MM.1S (cell line): Measurements from ENCODE around the gene ARL6IP6.

Experiments used
- DNase-seq: peaks from one replicate; pipeline ENCODE4 v3.0.0-alpha.2; 2015
- H2AFZ ChIP-seq: fragments of 300-600 bp; sonication (generic); 2 replicates; pipeline ENCODE4 v1.6.0; 2016; ENCODE audit warnings: antibody characterized with exemption, low read length
- H3F3A ChIP-seq: fragments of 300-600 bp; sonication (generic); 2 replicates; pipeline ENCODE4 v1.6.1; 2016; ENCODE audit warnings: mild to moderate bottlenecking, antibody characterized with exemption, low read length, moderate library complexity, mixed read lengths; ENCODE audit not compliant: insufficient read depth
- H3K27ac ChIP-seq: fragments of 300-600 bp; sonication (generic); 2 replicates; pipeline ENCODE4 v1.5.1; 2016; ENCODE audit warnings: mild to moderate bottlenecking, low read length
- H3K27me3 ChIP-seq: fragments of 300-600 bp; sonication (generic); replicated peaks from 2 replicates; pipeline ENCODE4 v1.6.0; 2016; ENCODE audit warnings: low read length; ENCODE audit not compliant: insufficient read depth
- H3K36me3 ChIP-seq: fragments of 300-600 bp; sonication (generic); replicated peaks from 2 replicates; pipeline ENCODE4 v1.6.1; 2016; ENCODE audit warnings: mild to moderate bottlenecking, low read length, mixed read lengths; ENCODE audit not compliant: insufficient read depth
- H3K4me1 ChIP-seq: fragments of 300-600 bp; sonication (generic); 2 replicates; pipeline ENCODE4 v1.6.1; 2016; ENCODE audit warnings: low read length, mixed read lengths
- H3K4me2 ChIP-seq: fragments of 300-600 bp; sonication (generic); 2 replicates; pipeline ENCODE4 v1.6.0; 2016; ENCODE audit warnings: low read depth, low read length
- H3K4me3 ChIP-seq: fragments of 300-600 bp; sonication (generic); 2 replicates; pipeline ENCODE4 v1.5.1; 2016; ENCODE audit warnings: low read length, mixed read lengths
- H3K79me2 ChIP-seq: fragments of 300-600 bp; sonication (generic); 2 replicates; pipeline ENCODE4 v1.6.1; 2016; ENCODE audit warnings: mixed run types, low read length, mixed read lengths
- H3K9ac ChIP-seq: fragments of 300-600 bp; sonication (generic); 2 replicates; pipeline ENCODE4 v1.6.1; 2016; ENCODE audit warnings: low read length, mixed read lengths
- H3K9me2 ChIP-seq: fragments of 300-600 bp; sonication (generic); replicated peaks from 2 replicates; pipeline ENCODE4 v1.6.1; 2016; ENCODE audit warnings: mild to moderate bottlenecking, low read length, mixed read lengths; ENCODE audit not compliant: insufficient read depth
- H3K9me3 ChIP-seq: fragments of 300-600 bp; sonication (generic); replicated peaks from 2 replicates; pipeline ENCODE4 v1.6.1; 2016; ENCODE audit warnings: mild to moderate bottlenecking, low read length, mixed read lengths; ENCODE audit not compliant: insufficient read depth
- H4K20me1 ChIP-seq: fragments of 300-600 bp; sonication (generic); 2 replicates; pipeline ENCODE4 v1.6.1; 2016; ENCODE audit warnings: mild to moderate bottlenecking, low read length, moderate library complexity, mixed read lengths; ENCODE audit not compliant: insufficient read depth
- EZH2 ChIP-seq: fragments of 300-600 bp; sonication (generic); optimal IDR thresholded peaks from 2 replicates; pipeline ENCODE3; 2017; ENCODE audit warnings: low read depth, mild to moderate bottlenecking, antibody characterized with exemption, low read length, mixed read lengths
- EZH2phosphoT487 ChIP-seq: fragments of 300-600 bp; sonication (generic); IDR thresholded peaks from 2 replicates; pipeline ENCODE4 v1.6.1; 2018; ENCODE audit warnings: antibody characterized with exemption, low read length
- TF ChIP-seq, protein P1 (sequence below): fragments of 300-600 bp; sonication (generic); IDR thresholded peaks from 2 replicates; pipeline ENCODE4 v1.5.1; 2016; ENCODE audit warnings: antibody characterized with exemption, low read length, mixed read lengths

Gene ARL6IP6

DNA sequence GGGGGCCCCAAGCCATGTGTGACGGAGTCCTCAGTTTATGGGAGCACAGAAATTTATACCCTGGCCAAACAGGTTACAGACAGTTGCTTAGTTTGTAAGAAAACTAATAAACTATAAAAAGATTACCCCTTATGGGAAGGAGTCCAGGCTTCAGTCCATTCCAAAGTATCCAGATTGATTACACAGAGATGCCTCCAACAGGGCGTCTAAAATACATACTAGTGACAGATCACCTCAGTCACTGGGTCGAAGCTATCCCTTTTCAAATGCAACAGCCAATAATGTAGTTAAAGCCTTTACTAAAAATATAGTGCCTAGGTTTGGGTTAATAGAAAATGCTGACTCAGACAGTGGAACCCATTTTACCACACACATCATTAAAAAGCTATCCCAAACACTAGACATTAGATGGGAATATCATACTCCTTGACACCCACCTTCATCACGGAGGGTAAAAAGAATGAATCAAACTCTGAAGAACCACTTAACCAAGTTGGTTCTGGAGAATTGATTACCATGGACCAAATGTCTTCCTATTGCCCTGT, 11.9 kb upstream of the ARL6IP6 start:
- no peak overlapping the region for H3K9ac ChIP-seq
- DNase-seq, result no peak
- no peak overlapping the region for H3K27ac ChIP-seq
- H3K4me1 ChIP-seq, result no peaks in the 10 kb centered on the region
- H3K4me2 ChIP-seq, result no peak overlapping the region
- H3K36me3 ChIP-seq, result peaks cover 15% of the 10 kb centered on the region; the same call in 1 of the 2 replicates
- no peaks in the 10 kb centered on the region for H3K9me2 ChIP-seq
- H3K4me3 ChIP-seq, result no peak overlapping the region
- H4K20me1 ChIP-seq, result peaks cover 56% of the 10 kb centered on the region
- H3K9me3 ChIP-seq, result no peaks in the 10 kb centered on the region
- no peaks in the 10 kb centered on the region for H3F3A ChIP-seq
- TF ChIP-seq EZH2 (no peak), EZH2phosphoT487 (no peak)
- TF ChIP-seq, protein P1, sequence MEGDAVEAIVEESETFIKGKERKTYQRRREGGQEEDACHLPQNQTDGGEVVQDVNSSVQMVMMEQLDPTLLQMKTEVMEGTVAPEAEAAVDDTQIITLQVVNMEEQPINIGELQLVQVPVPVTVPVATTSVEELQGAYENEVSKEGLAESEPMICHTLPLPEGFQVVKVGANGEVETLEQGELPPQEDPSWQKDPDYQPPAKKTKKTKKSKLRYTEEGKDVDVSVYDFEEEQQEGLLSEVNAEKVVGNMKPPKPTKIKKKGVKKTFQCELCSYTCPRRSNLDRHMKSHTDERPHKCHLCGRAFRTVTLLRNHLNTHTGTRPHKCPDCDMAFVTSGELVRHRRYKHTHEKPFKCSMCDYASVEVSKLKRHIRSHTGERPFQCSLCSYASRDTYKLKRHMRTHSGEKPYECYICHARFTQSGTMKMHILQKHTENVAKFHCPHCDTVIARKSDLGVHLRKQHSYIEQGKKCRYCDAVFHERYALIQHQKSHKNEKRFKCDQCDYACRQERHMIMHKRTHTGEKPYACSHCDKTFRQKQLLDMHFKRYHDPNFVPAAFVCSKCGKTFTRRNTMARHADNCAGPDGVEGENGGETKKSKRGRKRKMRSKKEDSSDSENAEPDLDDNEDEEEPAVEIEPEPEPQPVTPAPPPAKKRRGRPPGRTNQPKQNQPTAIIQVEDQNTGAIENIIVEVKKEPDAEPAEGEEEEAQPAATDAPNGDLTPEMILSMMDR, result no peak
- no peaks in the 10 kb centered on the region for H3K27me3 ChIP-seq
- no peak overlapping the region for H2AFZ ChIP-seq
- peaks cover 100% of the 10 kb centered on the region for H3K79me2 ChIP-seq

DNA sequence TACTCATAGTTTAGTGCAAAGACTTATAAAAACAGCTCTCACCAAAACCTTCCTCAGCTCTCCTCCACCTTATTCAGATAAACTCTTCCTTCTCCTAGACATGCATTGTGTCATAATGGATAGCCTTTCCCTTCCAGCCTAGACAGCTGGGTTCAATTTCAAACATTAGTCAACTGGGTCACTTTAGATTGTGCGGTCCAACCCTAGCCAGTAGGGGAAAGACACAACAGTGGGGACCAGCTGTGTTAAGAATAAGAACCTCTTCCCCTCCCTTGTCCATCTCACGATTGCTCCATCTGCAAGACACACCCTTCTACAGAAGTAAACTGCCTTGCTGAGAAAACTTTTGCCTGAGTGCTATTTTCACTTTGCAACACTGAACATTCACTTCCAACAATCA, 9.7 kb upstream of the ARL6IP6 start:
- Histone ChIP-seq H3K27ac (no peak overlapping the region), H3K9me3 (no peaks in the 10 kb centered on the region), H4K20me1 (peaks cover 41% of the 10 kb centered on the region)

DNA sequence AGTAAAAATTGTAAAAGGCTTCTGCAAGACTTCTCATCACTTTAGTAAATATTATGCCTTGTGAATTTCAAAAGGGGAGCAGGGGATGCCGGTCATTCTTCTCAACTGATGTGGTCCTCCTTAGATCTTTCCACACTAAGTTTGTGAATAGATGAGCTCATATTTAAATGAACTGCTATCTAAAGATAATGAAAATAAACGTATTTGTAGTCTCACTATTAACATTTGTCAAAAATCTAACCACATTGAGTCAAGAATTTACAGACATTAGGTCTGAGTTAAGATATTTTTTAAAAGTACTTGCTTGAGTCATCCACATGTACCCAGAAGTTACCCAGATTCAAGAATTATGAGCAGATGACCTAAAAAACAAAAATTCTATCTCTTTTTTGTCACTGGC, 7.7 kb upstream of the ARL6IP6 start:
- H3K79me2 ChIP-seq, result peaks cover 100% of the 10 kb centered on the region
- no peaks in the 10 kb centered on the region for H3F3A ChIP-seq
- no peak overlapping the region for H3K27ac ChIP-seq
- H3K9ac ChIP-seq, result no peak overlapping the region
- TF ChIP-seq, protein P1, result no peak
- TF ChIP-seq EZH2 (no peak), EZH2phosphoT487 (no peak)
- H3K36me3 ChIP-seq, result peaks cover 33% of the 10 kb centered on the region
- peaks cover 33% of the 10 kb centered on the region for H4K20me1 ChIP-seq
- H3K4me3 ChIP-seq, result no peak overlapping the region
- no peaks in the 10 kb centered on the region for H3K9me2 ChIP-seq
- 0 out of 2 replicates have a peak, but pooled peaks cover under 1% of the 10 kb centered on the region for H3K4me1 ChIP-seq
- H3K27me3 ChIP-seq, result no peaks in the 10 kb centered on the region
- DNase-seq, result no peak
- no peak overlapping the region for H2AFZ ChIP-seq
- no peak overlapping the region for H3K4me2 ChIP-seq
- H3K9me3 ChIP-seq, result no peaks in the 10 kb centered on the region

More for the DNA sequence above, 9.7 kb upstream of the ARL6IP6 start:
- H3K36me3 ChIP-seq, result peaks cover 22% of the 10 kb centered on the region
- H3K9me2 ChIP-seq, result no peaks in the 10 kb centered on the region
- no peaks in the 10 kb centered on the region for H3F3A ChIP-seq
- no peaks in the 10 kb centered on the region for H3K4me1 ChIP-seq
- no peak for TF ChIP-seq EZH2phosphoT487
- TF ChIP-seq, protein P1, result no peak
- TF ChIP-seq EZH2, result no peak
- H3K4me2 ChIP-seq, result no peak overlapping the region
- no peaks in the 10 kb centered on the region for H3K27me3 ChIP-seq
- no peak overlapping the region for H3K9ac ChIP-seq
- peaks cover 100% of the 10 kb centered on the region for H3K79me2 ChIP-seq
- no peak overlapping the region for H3K4me3 ChIP-seq
- DNase-seq, result no peak
- H2AFZ ChIP-seq, result no peak overlapping the region
